Chondrocyte (in vitro differentiated cells): ENCODE results near the gene ACTA2. TPM values are rescaled to one million over a fixed set of nuclear protein-coding genes. Genes with fewer than 3 reads are reported as not detected.
A peak's percentile ranks its signal among the peaks of the same experiment; 100 is the strongest.

Experiments used
- DNase-seq: peaks from one replicate; pipeline ENCODE4 v3.0.0; 2021; ENCODE audit warnings: mixed read lengths, low spot score
- H3K27ac Mint-ChIP-seq: one replicate; pipeline ENCODE4 v1.8.0; 2021; ENCODE audit warnings: mild to moderate bottlenecking, moderate library complexity, mixed read lengths; ENCODE audit not compliant: unreplicated experiment
- H3K27me3 Mint-ChIP-seq: 2 replicates; pipeline ENCODE4 v1.8.0; 2021; ENCODE audit warnings: low read depth, mixed read lengths
- H3K36me3 Mint-ChIP-seq: 2 replicates; pipeline ENCODE4 v1.8.0; 2021; ENCODE audit warnings: low read depth, mixed read lengths
- H3K4me1 Mint-ChIP-seq: 2 replicates; pipeline ENCODE4 v1.8.0; 2021; ENCODE audit warnings: low read depth, mild to moderate bottlenecking, mixed read lengths
- H3K4me3 Mint-ChIP-seq: one replicate; pipeline ENCODE4 v1.8.0; 2021; ENCODE audit warnings: mild to moderate bottlenecking, moderate library complexity, mixed read lengths; ENCODE audit not compliant: unreplicated experiment
- H3K9me3 Mint-ChIP-seq: 2 replicates; pipeline ENCODE4 v1.8.0; 2021; ENCODE audit warnings: low read depth, mixed read lengths
- CTCF ChIP-seq: fragments of 200-600 bp; sonication (generic); IDR thresholded peaks from 2 replicates; pipeline ENCODE4 v1.5.0; 2021; ENCODE audit warnings: antibody characterized with exemption, mild to moderate bottlenecking, moderate library complexity
- total RNA-seq: library from RNA; stranded (reverse); gene quantifications from 3 replicates; pipeline ENCODE4 v1.2.1, GENCODE V29; 2021

Gene ACTA2
- total RNA-seq, 1 donor from 2014 or later, result 4,145 TPM

- no peak overlapping the region for H3K27ac Mint-ChIP-seq
- no peaks in the 10 kb centered on the region for H3K9me3 Mint-ChIP-seq
- no peak for TF ChIP-seq CTCF
Measured at GRCh38 chr10:88978463-88978862, 25.9 kb upstream of the ACTA2 start.

GRCh38 chr10:88975377-88975720 lies 22.8 kb upstream of the ACTA2 start:
- TF ChIP-seq CTCF, result no peak
- Mint-ChIP-seq H3K27me3 (no peaks in the 10 kb centered on the region), H3K4me1 (peaks cover 48% of the 10 kb centered on the region), H3K27ac (peak overlapping the region; percentile 91), H3K4me3 (peak overlapping the region; percentile 68), H3K9me3 (no peaks in the 10 kb centered on the region), H3K36me3 (no peaks in the 10 kb centered on the region)
- DNase-seq, result no peak

More at GRCh38 chr10:88978463-88978862, 25.9 kb upstream of the ACTA2 start:
- no peak for DNase-seq
- no peaks in the 10 kb centered on the region for H3K27me3 Mint-ChIP-seq
- no peaks in the 10 kb centered on the region for H3K36me3 Mint-ChIP-seq
- peaks cover 61% of the 10 kb centered on the region for H3K4me1 Mint-ChIP-seq
- H3K4me3 Mint-ChIP-seq, result no peak overlapping the region

DNA sequence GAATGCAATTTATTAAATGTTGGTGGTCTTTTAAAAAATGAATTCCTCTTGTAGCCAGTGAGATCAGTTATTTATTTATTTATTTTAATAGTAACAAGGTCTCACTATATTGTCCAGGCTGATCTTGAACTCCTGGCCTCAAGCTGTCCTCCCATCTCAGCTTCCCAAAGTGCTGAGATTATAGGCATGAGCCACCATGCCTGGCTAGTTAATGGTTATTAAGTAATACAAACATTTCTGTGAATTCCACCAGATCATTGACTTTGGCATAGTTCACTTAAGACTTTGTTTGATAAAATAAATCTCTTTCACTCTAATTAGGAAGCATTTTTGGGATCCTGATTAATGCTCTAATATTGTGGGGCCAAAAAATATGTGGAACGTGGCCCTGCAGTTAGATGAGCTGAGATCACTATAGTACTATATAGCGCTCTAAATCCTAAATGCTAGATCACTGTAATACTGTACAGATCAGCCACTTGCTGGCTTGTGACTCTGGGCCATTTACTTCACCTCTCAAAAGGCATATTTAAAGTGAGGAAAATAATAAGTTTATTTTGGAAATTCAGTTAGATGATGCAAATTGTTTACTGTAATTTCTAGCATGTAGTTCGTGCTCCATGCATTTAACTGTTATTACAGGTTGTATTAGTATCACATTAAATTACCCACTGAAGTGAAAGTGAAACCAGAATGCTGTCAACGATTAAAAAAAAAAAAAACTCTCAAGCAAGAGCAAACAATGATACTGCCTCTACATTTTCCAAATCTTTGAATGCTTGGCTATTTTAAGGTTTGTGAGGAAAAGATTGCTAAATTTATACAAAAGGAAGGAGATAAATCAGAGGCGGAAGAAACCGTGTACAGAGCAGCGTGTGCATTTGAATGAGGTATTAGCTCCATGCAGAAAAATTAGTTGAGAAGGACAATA lies 22.1 kb upstream of the ACTA2 start:
- DNase-seq, result no peak

GRCh38 chr10:88974012-88974411 lies 21.4 kb upstream of the ACTA2 start:
- Mint-ChIP-seq H3K36me3 (no peaks in the 10 kb centered on the region), H3K4me1 (peaks cover 45% of the 10 kb centered on the region), H3K4me3 (no peak overlapping the region), H3K9me3 (no peaks in the 10 kb centered on the region), H3K27me3 (no peaks in the 10 kb centered on the region), H3K27ac (no peak overlapping the region)
- no peak for DNase-seq
- TF ChIP-seq CTCF, result no peak

More for the DNA sequence above, 22.1 kb upstream of the ACTA2 start:
- no peak for TF ChIP-seq CTCF
- Mint-ChIP-seq H3K4me3 (peak overlapping the region; percentile 68), H3K4me1 (peaks cover 45% of the 10 kb centered on the region), H3K27ac (peak overlapping the region; percentile 91), H3K27me3 (no peaks in the 10 kb centered on the region), H3K36me3 (no peaks in the 10 kb centered on the region), H3K9me3 (no peaks in the 10 kb centered on the region)

DNA sequence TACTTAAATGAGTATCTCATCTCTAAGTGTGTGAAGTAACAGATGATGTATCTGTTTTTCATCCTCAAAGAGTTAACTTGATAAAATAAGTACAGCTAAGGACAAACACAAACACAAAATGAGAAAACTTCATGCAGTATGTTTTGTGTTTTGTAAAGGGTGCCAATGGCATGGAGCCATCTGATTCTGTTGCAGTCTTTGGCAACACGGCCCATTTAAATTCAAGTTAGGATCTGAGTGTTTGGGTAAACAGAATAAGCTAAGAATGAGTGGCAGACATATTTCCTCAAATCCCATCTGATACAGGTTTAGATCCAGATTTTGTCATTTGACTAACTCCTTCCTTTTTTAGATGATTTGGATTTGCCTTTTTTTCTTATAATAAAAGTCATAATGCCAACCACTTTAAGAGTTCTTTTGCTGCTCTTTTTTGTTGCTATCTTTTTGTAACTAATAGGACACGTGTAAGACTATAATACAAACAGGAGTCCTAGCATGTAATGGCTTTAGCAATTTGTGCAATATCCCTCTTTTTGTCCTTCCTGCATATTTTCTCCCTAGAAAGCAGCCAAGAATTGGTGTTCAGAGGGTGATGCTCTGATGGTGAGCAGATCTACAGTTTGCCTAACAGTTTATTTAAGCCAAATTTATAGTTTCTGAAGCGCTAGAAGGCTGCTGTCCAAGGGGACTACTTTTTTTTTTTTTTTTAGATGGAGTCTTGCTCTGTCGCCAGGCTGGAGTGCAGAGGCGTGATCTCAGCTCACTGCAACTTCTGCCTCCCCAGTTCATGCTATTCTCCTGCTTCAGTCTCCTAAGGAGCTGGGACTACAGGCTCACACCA lies 18.9 kb upstream of the ACTA2 start:
- no peaks in the 10 kb centered on the region for H3K36me3 Mint-ChIP-seq
- H3K9me3 Mint-ChIP-seq, result no peaks in the 10 kb centered on the region
- peaks cover 67% of the 10 kb centered on the region for H3K4me1 Mint-ChIP-seq
- no peaks in the 10 kb centered on the region for H3K27me3 Mint-ChIP-seq
- no peak for DNase-seq
- no peak for TF ChIP-seq CTCF
- H3K27ac Mint-ChIP-seq, result peak overlapping the region; percentile 37
- no peak overlapping the region for H3K4me3 Mint-ChIP-seq
